Mononuclear cell (primary cell): ENCODE results near the gene RAMAC. TPM values are rescaled to one million over a fixed set of nuclear protein-coding genes. Genes with fewer than 3 reads are reported as not detected.
"Not testable (repeated sequence)": the region's sequence is repeated elsewhere in the genome, so short reads cannot be mapped to it uniquely, and the experiment has no call there.

Source experiments
- H3K27me3 ChIP-seq: 2 replicates; pipeline ENCODE4 v1.6.0; 2011; ENCODE audit warnings: low read length, control low read depth; ENCODE audit not compliant: insufficient read depth
- H3K4me1 ChIP-seq: 2 replicates; pipeline ENCODE4 v1.5.1; 2011; ENCODE audit warnings: mild to moderate bottlenecking, low read length, control low read depth; ENCODE audit not compliant: insufficient read depth
- H3K4me3 ChIP-seq: 2 replicates; pipeline ENCODE4 v1.5.1; 2011; ENCODE audit warnings: mild to moderate bottlenecking, low read length, moderate library complexity
- H3K9me3 ChIP-seq: 2 replicates; pipeline ENCODE4 v1.5.1; 2011; ENCODE audit warnings: low read depth, mild to moderate bottlenecking, control low read depth, low read length
- total RNA-seq: library from RNA; depleted of rRNA; stranded (reverse); fragments of >200 nt; gene quantifications from one replicate; pipeline ENCODE4 v1.2.3, GENCODE V29; 2012

The RAMAC gene
- total RNA-seq, 1 donor = 38.1 TPM

DNA sequence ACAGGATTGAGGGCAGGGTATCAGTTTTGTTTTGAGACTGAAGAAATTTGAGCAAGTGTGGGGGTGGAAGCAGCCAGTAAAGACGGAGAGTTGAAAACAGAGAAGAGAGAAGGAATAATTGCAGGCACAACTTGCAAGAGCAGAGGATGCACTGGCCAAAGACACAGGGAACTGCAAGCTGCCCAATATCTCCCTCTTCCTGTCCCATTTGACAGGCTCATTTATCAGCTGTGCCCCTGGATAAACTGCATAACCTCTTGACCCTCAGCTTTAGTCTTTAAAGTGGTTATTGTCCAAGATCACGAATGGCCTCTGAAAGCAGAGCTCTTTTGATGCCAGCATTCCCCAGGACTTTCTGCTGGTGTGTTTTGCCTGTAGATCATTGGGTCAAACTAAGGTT, 5.0 kb upstream of the RAMAC start:
- H3K4me1 ChIP-seq = peaks cover 8% of the 10 kb centered on the region
- H3K27me3 ChIP-seq = no peaks in the 10 kb centered on the region
- H3K9me3 ChIP-seq = no peaks in the 10 kb centered on the region
- no peak overlapping the region for H3K4me3 ChIP-seq

DNA sequence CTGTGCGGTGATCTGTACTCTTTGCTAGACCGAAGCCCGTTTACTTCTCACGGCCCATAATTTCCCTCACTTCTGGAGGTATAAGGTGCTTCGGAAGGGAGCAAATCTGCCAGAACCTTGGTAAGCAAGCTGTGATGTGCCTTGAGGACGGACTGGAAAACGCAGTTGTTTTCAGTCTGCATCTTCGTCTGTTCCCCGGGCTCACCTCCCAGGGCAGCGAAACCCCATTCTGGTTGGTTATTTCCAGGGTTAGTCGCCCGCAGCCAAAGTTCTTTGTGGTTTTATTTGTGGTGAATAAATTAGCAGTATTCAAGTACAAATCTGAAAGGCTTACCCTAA, 401 bp downstream of the RAMAC start:
- Histone ChIP-seq H3K4me3 (peak overlapping the region; percentile 91), H3K27me3 (no peaks in the 10 kb centered on the region), H3K9me3 (no peaks in the 10 kb centered on the region), H3K4me1 (peaks cover 18% of the 10 kb centered on the region)

DNA sequence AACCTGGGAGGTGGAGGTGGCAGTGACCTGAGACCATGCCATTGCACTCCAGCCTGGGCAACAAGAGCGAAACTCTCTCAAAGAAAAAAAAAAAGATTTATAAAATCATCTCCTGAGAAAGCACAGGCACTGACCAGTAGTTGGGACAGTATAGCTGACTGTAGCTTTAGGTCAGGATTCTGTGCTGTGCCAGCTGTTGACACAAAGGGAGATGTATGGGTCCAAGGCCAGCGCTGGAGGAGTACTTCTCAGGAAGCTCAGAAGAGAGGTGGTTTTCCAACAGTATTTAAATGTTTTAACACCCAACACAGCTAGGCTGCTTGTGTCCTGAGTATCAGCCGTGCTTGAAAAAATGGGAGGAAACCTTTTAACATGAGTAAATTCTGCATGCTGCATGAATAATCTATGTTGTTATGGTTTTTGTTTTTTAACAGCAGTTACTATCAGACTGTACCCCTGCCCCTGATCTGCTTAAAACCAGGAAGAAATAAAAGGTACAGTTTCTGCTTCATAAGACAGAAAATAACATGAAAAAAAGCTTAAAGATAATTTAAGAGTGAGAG, 6.5 kb downstream of the RAMAC start:
- Histone ChIP-seq H3K27me3 (no peaks in the 10 kb centered on the region), H3K4me1 (no peaks in the 10 kb centered on the region), H3K9me3 (no peaks in the 10 kb centered on the region)

DNA sequence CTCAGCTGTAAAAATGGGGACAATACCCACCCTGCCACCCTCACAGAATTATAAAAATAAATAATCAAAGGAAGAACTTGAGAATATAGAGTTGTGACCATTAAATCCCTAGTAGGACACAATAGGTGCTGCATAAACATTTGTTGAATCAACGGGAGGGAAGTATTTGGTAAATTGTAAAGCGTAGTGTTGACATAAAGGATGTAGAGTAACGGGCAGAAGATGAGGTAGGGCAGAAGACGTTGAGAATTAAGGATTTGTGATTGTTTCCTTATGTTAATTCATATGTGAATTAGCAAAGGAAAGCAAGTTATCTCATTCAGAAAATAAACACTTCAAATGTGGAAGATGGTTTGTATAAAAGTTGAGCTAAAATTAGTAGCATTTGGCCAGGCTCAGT, 7.1 kb downstream of the RAMAC start:
- Histone ChIP-seq H3K4me3 (no peak overlapping the region), H3K27me3 (no peaks in the 10 kb centered on the region), H3K4me1 (no peaks in the 10 kb centered on the region), H3K9me3 (no peaks in the 10 kb centered on the region)

More for the DNA sequence above, 6.5 kb downstream of the RAMAC start:
- no peak overlapping the region for H3K4me3 ChIP-seq

DNA sequence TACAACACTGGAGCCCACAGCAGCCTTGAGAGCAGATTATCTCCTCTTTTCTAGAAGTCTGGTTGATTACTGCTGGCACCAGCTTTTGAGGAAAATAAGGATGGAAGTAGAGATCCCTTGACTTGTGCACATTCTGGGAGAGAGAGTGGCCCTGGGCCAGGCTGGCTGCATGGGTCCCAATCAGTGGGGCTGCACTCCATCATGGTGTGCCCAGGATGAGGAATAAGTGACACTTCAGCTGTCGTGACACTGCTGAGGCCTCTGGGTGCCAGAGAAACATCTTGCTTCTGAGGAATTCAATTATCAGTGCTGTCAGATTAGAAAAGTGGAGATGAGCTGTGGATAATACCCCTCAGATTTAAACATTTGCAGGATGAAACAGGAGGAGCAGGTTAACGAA, 9.1 kb downstream of the RAMAC start:
- no peaks in the 10 kb centered on the region for H3K27me3 ChIP-seq
- H3K9me3 ChIP-seq = no peaks in the 10 kb centered on the region
- H3K4me1 ChIP-seq = peaks cover 4% of the 10 kb centered on the region
- no peak overlapping the region for H3K4me3 ChIP-seq

DNA sequence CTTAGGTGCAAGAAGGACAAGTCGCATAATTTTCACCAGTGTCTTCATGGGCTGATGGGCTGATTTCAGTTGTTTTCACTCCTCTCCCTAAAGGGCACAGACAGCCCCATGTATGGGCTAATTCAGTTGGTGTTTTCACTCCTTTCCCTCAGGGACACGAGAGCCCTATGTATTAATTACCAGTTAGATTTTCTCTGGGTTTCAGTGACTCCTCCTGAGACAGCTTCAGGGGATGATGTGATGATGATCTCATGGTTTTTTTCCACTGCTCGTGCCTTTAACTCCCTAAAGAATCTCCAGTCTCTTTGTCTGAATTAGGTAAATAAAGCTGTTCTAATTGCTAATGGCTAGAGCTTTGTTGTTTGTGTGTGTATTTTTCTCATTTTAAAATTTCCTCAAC, 9.9 kb downstream of the RAMAC start:
- Histone ChIP-seq H3K9me3 (no peaks in the 10 kb centered on the region), H3K4me3 (no peak overlapping the region), H3K4me1 (peaks cover 7% of the 10 kb centered on the region), H3K27me3 (no peaks in the 10 kb centered on the region)

DNA sequence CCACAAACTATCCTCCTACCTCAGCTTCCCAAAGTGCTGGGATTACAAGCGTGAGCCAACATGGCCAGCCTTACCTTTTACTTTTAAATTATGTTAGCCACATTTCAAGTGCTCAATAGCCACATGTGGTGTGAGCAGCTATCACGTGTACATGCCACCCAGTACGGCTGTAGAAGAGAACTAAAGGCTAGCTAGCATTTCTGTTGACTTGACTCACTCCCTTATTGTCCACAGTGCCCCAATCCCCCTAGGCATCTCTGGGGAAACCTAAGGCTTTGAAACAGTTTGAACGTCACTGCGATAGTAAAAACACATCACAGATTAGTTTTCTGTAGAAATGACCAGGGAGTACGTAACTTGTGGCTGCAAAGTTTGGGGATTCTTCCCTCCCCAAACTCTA, 13.4 kb downstream of the RAMAC start:
- H3K4me3 ChIP-seq = no peak overlapping the region
- H3K4me1 ChIP-seq = peaks cover 7% of the 10 kb centered on the region
- H3K27me3 ChIP-seq = no peaks in the 10 kb centered on the region
- no peaks in the 10 kb centered on the region for H3K9me3 ChIP-seq

DNA sequence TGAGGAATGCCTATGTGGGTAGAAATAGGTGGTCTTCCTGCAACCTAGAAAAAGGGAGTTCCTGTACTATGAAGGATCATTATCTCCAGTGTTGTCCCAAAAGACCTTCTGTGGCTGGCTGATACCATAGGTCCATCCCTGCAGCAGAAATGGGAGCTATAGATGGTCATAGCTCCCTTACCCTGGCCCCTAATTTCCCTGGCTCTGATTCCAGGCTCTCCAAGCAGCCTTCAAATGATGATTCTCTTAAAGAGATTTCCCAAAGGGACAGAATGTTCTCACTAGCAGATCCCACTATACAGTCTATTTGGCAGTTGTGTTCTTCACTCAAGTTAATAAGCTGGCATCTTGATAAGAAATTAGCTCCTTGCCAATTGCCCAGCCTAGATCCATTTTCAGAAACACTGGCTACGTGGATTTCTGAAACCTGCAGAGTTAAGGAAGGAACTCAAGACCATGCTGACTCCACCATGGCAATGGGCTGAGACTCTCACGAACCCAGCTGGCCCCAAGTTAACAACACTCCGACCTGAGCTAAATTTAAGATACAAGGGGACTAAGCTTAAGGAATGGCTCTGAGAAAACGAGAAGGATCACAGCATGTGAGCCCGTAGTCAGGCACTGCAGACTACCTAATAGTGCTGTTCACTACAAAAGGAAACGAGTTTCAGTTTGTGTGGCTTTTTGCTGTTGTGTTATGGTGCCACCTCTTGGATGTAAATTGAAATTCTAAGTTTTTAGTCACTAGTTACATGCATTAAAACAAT, 14.1 kb downstream of the RAMAC start:
- Histone ChIP-seq H3K4me1 (peaks cover 7% of the 10 kb centered on the region), H3K4me3 (no peak overlapping the region), H3K27me3 (no peaks in the 10 kb centered on the region), H3K9me3 (no peaks in the 10 kb centered on the region)

DNA sequence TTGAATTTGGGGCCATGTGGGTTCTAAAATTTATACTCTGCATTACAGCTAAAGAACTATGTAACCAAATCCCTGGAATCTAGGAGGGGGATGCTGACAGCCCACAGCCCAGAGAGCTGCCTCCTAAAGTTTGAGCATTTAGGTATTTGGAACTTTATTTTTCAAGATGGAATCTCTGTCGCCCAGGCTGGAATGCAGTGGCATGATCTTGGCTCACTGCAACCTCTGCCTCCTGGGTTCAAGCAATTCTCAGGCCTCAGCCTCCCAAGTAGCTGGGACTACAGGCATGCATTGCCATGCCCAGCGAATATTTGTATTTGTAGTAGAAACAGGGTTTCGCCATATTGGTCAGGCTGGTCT, 14.6 kb downstream of the RAMAC start:
- not testable (repeated sequence) for H3K4me1 ChIP-seq, H3K27me3 ChIP-seq, H3K4me3 ChIP-seq, H3K9me3 ChIP-seq

DNA sequence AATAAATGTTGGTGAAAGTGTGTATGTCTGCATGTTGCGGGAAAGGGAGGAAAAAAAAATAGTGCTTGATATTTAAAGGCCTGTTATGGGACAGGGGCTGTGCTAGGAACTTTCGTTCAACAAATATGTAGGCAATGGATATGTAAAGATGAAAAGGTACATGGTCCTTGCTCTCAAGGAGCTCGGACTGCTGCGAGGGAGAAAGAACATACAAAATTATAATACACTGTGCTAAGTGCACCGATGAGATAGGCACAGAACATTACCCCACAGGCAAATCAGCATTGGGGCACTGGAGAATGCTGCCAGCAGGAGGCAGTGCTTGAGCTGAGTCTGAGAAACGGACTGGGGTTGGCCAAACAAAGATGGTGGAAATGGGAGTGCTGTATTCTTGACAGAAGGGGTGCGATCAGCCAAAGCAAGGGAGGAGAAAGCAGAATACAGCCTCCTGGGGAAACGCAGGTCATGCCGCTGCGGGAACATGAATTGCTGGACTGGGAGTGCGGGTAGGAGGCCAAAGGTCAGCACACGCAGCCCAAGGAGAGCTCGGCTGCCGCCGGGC, 24.8 kb downstream of the RAMAC start:
- H3K27me3 ChIP-seq = no peaks in the 10 kb centered on the region
- H3K4me3 ChIP-seq = peak overlapping the region; percentile 92
- H3K9me3 ChIP-seq = no peaks in the 10 kb centered on the region
- H3K4me1 ChIP-seq = peaks cover 26% of the 10 kb centered on the region

DNA sequence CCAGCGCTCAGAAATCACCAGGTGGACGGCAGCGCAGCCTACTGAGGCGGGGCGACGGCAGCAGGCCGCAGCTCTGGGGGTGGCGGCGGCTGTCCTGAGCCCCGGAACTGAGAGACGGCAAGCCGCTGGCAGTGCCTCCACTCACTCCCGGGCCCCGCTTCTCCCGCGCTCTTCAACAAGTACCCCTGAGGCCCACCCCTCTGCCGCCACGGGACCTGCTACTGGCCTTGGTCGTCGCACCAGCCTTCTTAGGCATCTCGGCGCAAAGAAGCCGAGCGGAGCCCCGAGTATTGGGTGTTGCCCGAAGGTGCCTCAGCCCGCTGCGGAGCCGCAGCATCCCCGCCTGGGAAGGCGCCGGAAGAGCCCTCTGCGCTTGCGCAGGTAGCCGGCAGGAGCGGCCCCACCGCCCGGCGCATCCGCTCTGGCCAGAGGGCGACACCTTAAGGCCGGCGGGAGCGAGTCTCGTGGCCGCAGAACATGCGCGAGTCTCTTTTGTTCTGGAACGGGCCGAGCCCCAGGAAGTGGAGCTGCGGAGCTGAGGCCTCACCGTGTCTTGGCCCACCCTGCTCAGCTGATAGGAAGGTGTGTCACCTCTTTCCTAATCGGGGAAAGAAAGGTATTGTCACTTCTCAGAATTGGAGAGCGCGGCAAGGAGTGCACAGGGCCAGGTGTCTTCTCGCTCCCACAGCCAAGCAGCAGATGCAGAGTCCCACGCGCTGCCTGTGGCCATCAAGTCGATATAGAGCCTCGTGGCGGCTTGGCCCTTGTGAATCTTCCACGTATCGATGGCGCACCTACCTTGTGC, 25.5 kb downstream of the RAMAC start, which contains the start of gene C15orf40:
TSS of gene C15orf40 (minus strand) at position 369 of the 805 bp plus-strand sequence. CDS start at position 337, 32 bp downstream.
- H3K4me3 ChIP-seq = peak within 1 kb of the TSS; percentile 92
- peaks cover 26% of the 10 kb centered on the region for H3K4me1 ChIP-seq
- no peaks in the 10 kb centered on the region for H3K27me3 ChIP-seq
- no peaks in the 10 kb centered on the region for H3K9me3 ChIP-seq

DNA sequence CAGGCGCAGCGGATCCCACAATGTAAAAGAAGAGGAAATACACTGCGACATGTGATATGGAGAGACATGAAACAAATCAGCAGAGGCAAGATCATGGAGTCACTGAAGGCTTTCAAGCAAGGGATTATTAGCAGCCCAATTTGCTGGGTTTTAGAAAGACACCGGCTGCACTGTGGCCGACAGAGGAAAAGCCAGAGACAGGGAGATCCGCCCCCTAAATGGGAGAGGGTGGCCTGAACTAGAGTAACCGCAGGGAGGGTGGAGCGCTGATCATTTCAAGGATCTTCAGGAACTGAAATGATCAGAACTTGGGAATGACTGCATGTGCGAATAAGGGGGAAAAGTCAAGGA, 26.0 kb downstream of the RAMAC start:
- no peaks in the 10 kb centered on the region for H3K27me3 ChIP-seq
- H3K4me1 ChIP-seq = peaks cover 26% of the 10 kb centered on the region
- H3K9me3 ChIP-seq = no peaks in the 10 kb centered on the region
- peak overlapping the region; percentile 92 for H3K4me3 ChIP-seq

DNA sequence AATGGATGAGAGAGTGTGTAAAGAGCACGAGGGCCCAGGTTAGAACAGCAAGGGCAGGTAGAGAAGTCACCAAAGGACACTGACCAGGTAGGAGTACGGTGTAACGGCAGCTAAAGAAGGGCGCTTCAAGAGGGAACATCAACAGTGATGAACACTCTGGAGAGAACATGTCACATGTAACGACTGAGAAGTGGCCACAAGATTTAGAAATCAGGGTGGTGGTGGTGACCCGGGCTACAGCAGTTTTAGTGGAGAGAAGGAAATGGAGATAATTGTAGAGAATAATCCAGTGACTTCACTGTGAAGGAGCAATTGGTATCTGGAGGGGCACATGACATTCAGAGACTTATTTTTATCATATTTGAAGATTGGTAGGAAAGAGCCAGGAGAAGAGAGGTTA, 26.6 kb downstream of the RAMAC start:
- H3K4me3 ChIP-seq = no peak overlapping the region
- H3K27me3 ChIP-seq = no peaks in the 10 kb centered on the region
- H3K4me1 ChIP-seq = peaks cover 26% of the 10 kb centered on the region
- no peaks in the 10 kb centered on the region for H3K9me3 ChIP-seq

DNA sequence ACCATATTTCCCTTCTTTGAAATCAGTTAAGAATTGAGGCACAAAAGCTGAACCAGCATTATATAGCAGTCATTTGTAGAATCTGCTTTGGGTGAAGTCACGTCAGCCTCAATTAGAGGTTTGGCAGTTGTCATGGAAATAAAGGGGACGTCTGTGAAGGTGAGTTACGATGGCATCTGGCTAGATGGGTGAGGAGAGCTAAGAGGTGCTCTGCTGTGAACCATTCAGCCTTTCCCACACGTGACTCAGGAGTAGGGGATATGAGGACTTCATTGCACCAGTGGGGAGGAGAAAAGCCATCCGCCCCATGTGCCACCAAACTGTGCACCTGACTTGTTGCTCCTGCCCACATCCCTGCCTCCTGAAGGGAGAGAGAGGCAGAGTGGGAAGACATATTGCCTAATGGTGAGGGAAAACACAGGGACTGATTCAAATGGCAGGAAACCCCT, 28.2 kb downstream of the RAMAC start:
- H3K4me1 ChIP-seq = peaks cover 26% of the 10 kb centered on the region
- H3K4me3 ChIP-seq = no peak overlapping the region
- H3K27me3 ChIP-seq = no peaks in the 10 kb centered on the region
- H3K9me3 ChIP-seq = no peaks in the 10 kb centered on the region

DNA sequence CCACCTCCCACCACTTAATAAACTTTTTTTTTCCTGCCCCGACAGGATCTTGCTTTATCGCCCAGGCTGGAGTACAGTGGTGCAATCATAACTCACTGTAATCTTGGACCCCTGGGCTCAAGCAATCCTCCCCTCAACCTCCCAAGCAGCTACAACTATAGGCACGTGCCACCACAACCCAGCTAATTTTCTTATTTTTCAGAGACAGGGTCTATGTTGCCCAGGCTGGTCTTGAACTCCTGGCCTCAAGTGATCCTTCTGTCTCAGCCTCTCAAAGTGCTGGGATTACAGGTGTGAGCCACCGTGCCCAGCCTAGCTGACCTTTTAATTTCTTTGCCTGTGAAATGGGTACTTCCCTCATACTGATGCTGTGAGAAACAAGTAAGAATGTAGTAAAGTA, 29.4 kb downstream of the RAMAC start:
- H3K27me3 ChIP-seq = no peaks in the 10 kb centered on the region
- peaks cover 20% of the 10 kb centered on the region for H3K4me1 ChIP-seq
- H3K9me3 ChIP-seq = no peaks in the 10 kb centered on the region
- no peak overlapping the region for H3K4me3 ChIP-seq
